Heart right ventricle (tissue), 16 donors: ENCODE measurements around the gene SLC12A1. TPM values are rescaled to one million over a fixed set of nuclear protein-coding genes. Genes with fewer than 3 reads are reported as not detected.

Experiments used
- ATAC-seq, 8 donors: fragments of 200-7000 bp; cut with Tn5 transposase; one replicate each; pipeline ENCODE4 v1.9.1; 2020; ENCODE audit warnings: mild to moderate bottlenecking in 8 of 8, moderate library complexity in 8 of 8, moderate number of reproducible peaks in 1 of 8
- DNase-seq, 2 donors: peaks; one replicate each; pipeline ENCODE4 v3.0.0-alpha.2; 2020
- H3K27ac ChIP-seq, 10 donors: fragments of 200-600 bp; sonication (generic) in 2 of 10; one replicate each; pipeline versions ENCODE4 v1.5.0 to v1.8.0; 2020 to 2022; ENCODE audit warnings: mild to moderate bottlenecking in 3 of 10
- H3K27me3 ChIP-seq, 7 donors: fragments of 200-600 bp; one replicate each; pipeline ENCODE4 v1.8.0; 2021 to 2022; ENCODE audit warnings: mild to moderate bottlenecking in 2 of 7
- H3K36me3 ChIP-seq, 9 donors: fragments of 200-600 bp; sonication (generic) in 1 of 9; one replicate each; pipeline versions ENCODE4 v1.5.0 to v1.8.0; 2020 to 2022; ENCODE audit warnings: mild to moderate bottlenecking in 2 of 9
- H3K4me1 ChIP-seq, 9 donors: fragments of 200-600 bp; sonication (generic) in 1 of 9; one replicate each; pipeline versions ENCODE4 v1.5.0 to v1.8.0; 2020 to 2022; ENCODE audit warnings: mild to moderate bottlenecking in 4 of 9
- H3K4me3 ChIP-seq, 10 donors: fragments of 200-600 bp; sonication (generic) in 2 of 10; one replicate each; pipeline versions ENCODE4 v1.5.0 to v1.8.0; 2020 to 2022; ENCODE audit warnings: mild to moderate bottlenecking in 7 of 10, moderate library complexity in 2 of 10
- H3K9me3 ChIP-seq, 11 donors: fragments of 200-600 bp in 10 of 11; sonication (generic) in 2 of 11; one replicate each; pipeline versions ENCODE4 v1.5.0 to v1.8.0; 2013 to 2022; ENCODE audit warnings: mild to moderate bottlenecking in 2 of 11, control low read depth in 1 of 11, moderate library complexity in 1 of 11
- CTCF ChIP-seq, 9 donors: fragments of 200-600 bp; sonication (generic) in 2 of 9; IDR thresholded peaks; one replicate each; pipeline versions ENCODE4 v1.5.0 to v1.8.0; 2021 to 2022; ENCODE audit warnings: antibody characterized with exemption in 9 of 9, mild to moderate bottlenecking in 5 of 9, moderate library complexity in 1 of 9
- WGBS, 2 donors: extraction: QIAGEN DNeasy Blood & Tissue Kit; methylation state at CpG; one replicate each; pipeline ENCODE4 v1.1.7; 2013; ENCODE audit warnings: inconsistent platforms in 1 of 2; 5-methylcytosine and 5-hydroxymethylcytosine counted together
- intact Hi-C, 10 donors: fragments of 100-400 bp; cut with DNase I; formaldehyde crosslinking; loops; one replicate each; pipeline versions ENCODE4 v1.11.1 to v1.14.2; 2022
- polyA plus RNA-seq, 2 donors: library from polyadenylated mRNA; stranded (reverse); fragments of 200-250 nt; gene quantifications; one replicate each; pipeline ENCODE4 v1.2.3, GENCODE V29; 2013
- total RNA-seq, 10 donors: library from RNA; stranded (reverse); fragmentation: NEBNext Ultra II Directional in 3 of 10; extraction: Animal tissue kit (Norgen Biotek cat#: 25700) in 3 of 10; gene quantifications; one replicate each; pipeline versions ENCODE4 v1.2.1 to v1.2.4, GENCODE V29; 2021 to 2023
- donor health status: Arrhythmogenic right ventricular cardiomyopathy.
- donor health status: ischemic (EF 13 %, LVEDD 7.1; RV severe dilation, severe dysfunction).
- donor health status: healthy with polysubstance abuse.
- donor health status: DM: no; HTN: yes; CAD: no.
- donor health status: DM: no; HTN: no; CAD: no.
- donor health status: ischemic (EF 25% LVEDD 6.9; RV normal size, moderate dysfunction).
- donor health status: ischemic (EF 25% LVEDD 5.7; RV mildly dilated, moderate dysfunction).
- donor health status: healthy.
- donor health status: DM: yes; HTN: yes; CAD: no.
- donor health status: Ischemic cardiomyopathy.
- donor health status: ischemic (EF 35%, LVEDD 5.7; RV mildly dilated, moderate dysfunction).
- donor health status: nonischemic (EF 11% LVEDD 7.7; RV severe dilation, severe dysfunction).
- donor health status: DM: yes; HTN: yes; CAD: no.
- donor health status: PGD.
- donor health status: ischemic (EF 29% LVEDD 5.4; RV normal size, mild dysfunction).
- donor health status: nonischemic (EF 23%, LVEDD 6.1; RV moderate dilation, normal function).

Gene SLC12A1
- total and polyA plus RNA-seq, 12 donors = not detected

GRCh38 chr15:48306639-48307038 is 100.5 kb downstream of the SLC12A1 start:
- Histone ChIP-seq H3K4me1 (no peaks in the 10 kb centered on the region), H3K27me3 (no peaks in the 10 kb centered on the region), H3K27ac (no peak overlapping the region), H3K36me3 (no peaks in the 10 kb centered on the region), H3K9me3 (no peaks in the 10 kb centered on the region), H3K4me3 (no peak overlapping the region)
- intact Hi-C loops = loop anchor here in 1 of 10 donors (10.0 kb wide), 1 partner anchor 1808 kb away; the partner anchor contains the start of gene ATP8B4
- 64 to 74% methylated on average over 1 of the region's 1 CpG for WGBS, 2 donors
- DNase-seq = no peak
- ATAC-seq = no peak
- no peak for TF ChIP-seq CTCF (IDR thresholded peaks at IDR 0.05)

DNA sequence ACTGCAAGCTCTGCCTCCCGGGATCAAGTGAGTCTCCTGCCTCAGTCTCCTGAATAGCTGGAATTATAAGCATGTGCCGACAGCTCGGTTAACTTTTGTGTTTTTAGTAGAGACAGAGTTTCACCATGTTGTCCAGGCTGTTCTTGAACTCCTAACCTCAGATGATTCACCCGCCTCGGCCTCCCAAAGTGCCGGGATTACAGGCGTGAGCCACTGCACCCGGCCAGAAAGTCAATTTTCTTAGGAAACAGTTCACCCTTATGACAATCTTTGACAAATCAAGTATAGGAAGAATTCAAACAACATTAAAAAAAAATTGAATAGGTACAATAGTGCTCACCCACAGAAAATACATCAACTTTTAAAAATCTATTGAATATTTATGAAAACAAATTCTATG is 101.5 kb downstream of the SLC12A1 start:
- Histone ChIP-seq H3K9me3 (no peaks in the 10 kb centered on the region), H3K36me3 (no peaks in the 10 kb centered on the region), H3K27ac (no peak overlapping the region), H3K4me3 (no peak overlapping the region), H3K4me1 (no peaks in the 10 kb centered on the region), H3K27me3 (no peaks in the 10 kb centered on the region)
- intact Hi-C loops = loop anchor here in 1 of 10 donors (10.0 kb wide), 1 partner anchor 1807 kb away; the partner anchor contains the start of gene ATP8B4
- no peak for TF ChIP-seq CTCF (IDR thresholded peaks at IDR 0.05)
- no peak for DNase-seq
- 88 to 90% methylated on average over 8 of the region's 8 CpGs for WGBS, 2 donors
- no peak for ATAC-seq

GRCh38 chr15:48309740-48310139 is 103.6 kb downstream of the SLC12A1 start:
- intact Hi-C loops = loop anchor here in 1 of 10 donors (10.0 kb wide), 1 partner anchor 1805 kb away; the partner anchor contains the start of gene ATP8B4
- WGBS, 2 donors = 68 to 75% methylated on average over 2 of the region's 2 CpGs

DNA sequence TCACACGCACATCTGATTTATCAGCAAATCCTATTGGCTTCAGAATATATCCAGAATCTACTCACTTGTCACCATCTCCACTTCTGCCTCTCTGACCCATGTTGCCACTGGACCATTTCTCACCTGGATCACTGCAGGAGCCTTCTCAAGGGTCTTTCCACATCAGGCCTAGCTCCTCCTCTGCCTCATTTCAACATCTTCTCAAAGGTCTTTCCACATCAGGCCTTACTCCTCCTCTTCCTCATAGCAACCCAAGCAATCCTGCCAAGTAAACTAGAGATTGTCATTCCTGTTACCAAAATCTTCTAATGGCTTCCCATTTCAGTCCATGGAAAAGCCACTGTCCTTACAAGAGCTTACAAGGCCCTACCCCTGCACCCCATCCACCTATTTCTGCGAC is 107.1 kb downstream of the SLC12A1 start:
- TF ChIP-seq CTCF (IDR thresholded peaks at IDR 0.05) = no peak
- ATAC-seq = no peak
- intact Hi-C loops = no loop called here

More at GRCh38 chr15:48309740-48310139, 103.6 kb downstream of the SLC12A1 start:
- Histone ChIP-seq H3K4me3 (no peak overlapping the region), H3K27ac (no peak overlapping the region), H3K27me3 (no peaks in the 10 kb centered on the region), H3K9me3 (no peaks in the 10 kb centered on the region), H3K4me1 (no peaks in the 10 kb centered on the region), H3K36me3 (no peaks in the 10 kb centered on the region)
- DNase-seq = no peak
- TF ChIP-seq CTCF (IDR thresholded peaks at IDR 0.05) = no peak
- ATAC-seq = no peak

More for the DNA sequence above, 107.1 kb downstream of the SLC12A1 start:
- Histone ChIP-seq H3K27ac (no peak overlapping the region), H3K9me3 (no peaks in the 10 kb centered on the region), H3K27me3 (no peaks in the 10 kb centered on the region), H3K36me3 (no peaks in the 10 kb centered on the region), H3K4me3 (no peak overlapping the region), H3K4me1 (no peaks in the 10 kb centered on the region)
- DNase-seq = no peak
- WGBS, 2 donors = 85 to 91% methylated on average over 2 of the region's 2 CpGs
